Panc1 (cell line): Measurements from ENCODE around the gene SDF4. TPM values are rescaled to one million over a fixed set of nuclear protein-coding genes. Genes with fewer than 3 reads are reported as not detected.

Experiments
- ATAC-seq: fragments of 200-7000 bp; cut with Tn5 transposase; 2 replicates; pipeline ENCODE4 v1.9.1; 2020; ENCODE audit warnings: mild to moderate bottlenecking, moderate library complexity
- BruUV-seq: library from RNA; stranded (reverse); fragments of 400-500 nt; replicated peaks from 2 replicates; lab custom pipeline; 2021; lab: Mats Ljungman, UMichigan
- CTCF ChIA-PET: fragments of 300-600 bp; sonication (Branson Sonifier 250); formaldehyde crosslinking; loops from one replicate; lab custom pipeline; 2022; ENCODE audit warnings: antibody characterized with exemption; lab: Charles Lee
- POLR2A ChIA-PET: fragments of 300-600 bp; sonication (Branson Sonifier 250); formaldehyde crosslinking; loops from one replicate; lab custom pipeline; 2022; ENCODE audit warnings: antibody characterized with exemption; lab: Charles Lee
- DNase-seq: peaks from one replicate; pipeline ENCODE4 v3.0.0-alpha.2; 2010; ENCODE audit warnings: low read depth, low spot score
- H3K27ac ChIP-seq: 2 replicates; pipeline ENCODE4 v1.5.1; 2011; ENCODE audit warnings: mild to moderate bottlenecking, low read length, inconsistent platforms
- H3K27me3 ChIP-seq: fragments of 200-500 bp; sonication (Bioruptor generic); 2 replicates; pipeline ENCODE4 v1.6.0; 2014; ENCODE audit warnings: low read length, inconsistent platforms; ENCODE audit not compliant: control insufficient read depth, insufficient read depth
- H3K36me3 ChIP-seq: fragments of 200-500 bp; sonication (Bioruptor generic); 2 replicates; pipeline ENCODE4 v1.5.1; 2014; ENCODE audit warnings: inconsistent platforms, mild to moderate bottlenecking, low read length, moderate library complexity; ENCODE audit not compliant: control insufficient read depth, insufficient read depth
- H3K4me1 ChIP-seq: 2 replicates; pipeline ENCODE4 v1.5.1; 2011; ENCODE audit warnings: inconsistent platforms, mild to moderate bottlenecking, low read length, moderate library complexity; ENCODE audit not compliant: control insufficient read depth, insufficient read depth
- H3K4me3 ChIP-seq, 2 experiments: 2 replicates each; pipeline ENCODE4 v1.5.1; 2011 to 2012; ENCODE audit warnings: low read depth in 2 of 2, low read length in 2 of 2, mild to moderate bottlenecking in 2 of 2, inconsistent platforms in 1 of 2, moderate library complexity in 1 of 2
- H3K9me3 ChIP-seq: fragments of 200-500 bp; sonication (Bioruptor generic); 2 replicates; pipeline ENCODE4 v1.5.1; 2014; ENCODE audit warnings: low read depth, mild to moderate bottlenecking, inconsistent platforms, low read length, moderate library complexity; ENCODE audit not compliant: control insufficient read depth, insufficient read depth
- CTCF ChIP-seq: fragments of 450-650 bp; IDR thresholded peaks from 2 replicates; pipeline ENCODE4 v1.5.1; 2017; ENCODE audit warnings: mild to moderate bottlenecking
- POLR2AphosphoS5 ChIP-seq: IDR thresholded peaks from 2 replicates; pipeline ENCODE4 v1.6.1; 2012; ENCODE audit warnings: mild to moderate bottlenecking, low read depth, low read length, moderate library complexity
- REST ChIP-seq, 2 experiments: IDR thresholded peaks; 2 replicates each; pipeline ENCODE4 v1.6.1; 2011 to 2012; ENCODE audit warnings: low read depth in 2 of 2, control low read depth in 1 of 2, low read length in 1 of 2, mild to moderate bottlenecking in 1 of 2, moderate library complexity in 1 of 2; ENCODE audit not compliant: insufficient read depth in 1 of 2
- SIN3A ChIP-seq: IDR thresholded peaks from 2 replicates; pipeline ENCODE4 v1.6.1; 2012; ENCODE audit warnings: low read depth, mild to moderate bottlenecking, low read length, moderate library complexity, borderline replicate concordance; ENCODE audit not compliant: insufficient read depth
- TCF7L2 ChIP-seq: IDR thresholded peaks from 2 replicates; pipeline ENCODE4 v1.6.1; 2011; ENCODE audit warnings: mild to moderate bottlenecking, low read depth, low read length, inconsistent platforms
- in situ Hi-C: cut with HindIII; loops from 2 replicates; pipeline ENCODE4 v1.10.0; 2016; ENCODE audit warnings: low sequenced_read_pairs, low pct_unique_long_range_greater_than_20kb
- intact Hi-C: fragments of 100-400 bp; cut with micrococcal nuclease; formaldehyde crosslinking; loops from one replicate; pipeline ENCODE4 v1.10.0; 2022; ENCODE audit not compliant: unreplicated experiment
- total RNA-seq: library from RNA; stranded (reverse); gene quantifications from one replicate; pipeline ENCODE4 v1.2.1, GENCODE V29; 2021; ENCODE audit not compliant: unreplicated experiment

SDF4 gene
- total RNA-seq, 1 experiment from 2014 or later = 335 TPM

GRCh38 chr1:1215080-1215676 is 16.6 kb downstream of the SDF4 start:
- no peaks in the 10 kb centered on the region for H3K4me1 ChIP-seq
- ATAC-seq (no peak), DNase-seq (no peak)
- peaks cover 2% of the 10 kb centered on the region; the same call in 1 of the 2 replicates for H3K36me3 ChIP-seq
- H3K4me3 ChIP-seq = no peak overlapping the region
- no TSS peak for BruUV-seq
- no peaks in the 10 kb centered on the region for H3K27me3 ChIP-seq
- CTCF ChIA-PET = no interaction called here
- no peaks in the 10 kb centered on the region for H3K9me3 ChIP-seq
- intact Hi-C loops (no loop called here), in situ Hi-C loops (no loop called here)
- no peak overlapping the region for H3K27ac ChIP-seq
- POLR2A ChIA-PET = interaction anchor here (0.5 kb wide), 1 partner anchor 89 kb away, joined by 3 read pairs; no protein-coding TSS in a partner anchor
- TF ChIP-seq TCF7L2 (no peak), SIN3A (no peak), REST (IDR thresholded peaks at IDR 0.05; ENCODE audit: insufficient read depth in 1 of 2, low read depth in 2 of 2, low read length in 1 of 2) (no peak), POLR2AphosphoS5 (no peak)

GRCh38 chr1:1213345-1214265 is 18.2 kb downstream of the SDF4 start, which contains the start of gene TNFRSF4:
Gene TNFRSF4 (minus strand): TSS chr1:1214153. CDS start chr1:1214127, 26 bp downstream.
- POLR2A ChIA-PET = no interaction called here
- DNase-seq (no peak), ATAC-seq (peak; percentile 46)
- CTCF ChIA-PET = no interaction called here
- no peak for TF ChIP-seq REST (IDR thresholded peaks at IDR 0.05; ENCODE audit: insufficient read depth in 1 of 2, low read depth in 2 of 2, low read length in 1 of 2)
- TF ChIP-seq TCF7L2 = no peak
- no peak for TF ChIP-seq SIN3A
- TF ChIP-seq POLR2AphosphoS5 = no peak
- no peak for TF ChIP-seq CTCF
- intact Hi-C loops (no loop called here), in situ Hi-C loops (no loop called here)
- Histone ChIP-seq H3K4me3 (no peak within 1 kb of the TSS), H3K9me3 (no peaks in the 10 kb centered on the region), H3K36me3 (peaks cover 2% of the 10 kb centered on the region; the same call in 1 of the 2 replicates), H3K27ac (no peak within 1 kb of the TSS), H3K27me3 (no peaks in the 10 kb centered on the region), H3K4me1 (no peaks in the 10 kb centered on the region)
- BruUV-seq = no TSS peak
